GM21576 (cell line): ENCODE results near the gene TP53.
"Not testable (repeated sequence)": the region's sequence is repeated elsewhere in the genome, so short reads cannot be mapped to it uniquely, and the experiment has no call there.

ENCODE experiments used
- ATAC-seq: cut with Tn5 transposase; IDR thresholded peaks from one replicate; pipeline ENCODE4 v1.9.1; 2021; ENCODE audit warnings: mild to moderate bottlenecking, moderate library complexity; ENCODE audit not compliant: unreplicated experiment

Gene TP53

GRCh38 chr17:7676533-7676932 is 10.8 kb downstream of the TP53 start:
- no peak for ATAC-seq

GRCh38 chr17:7674934-7675333 is 12.4 kb downstream of the TP53 start:
- no peak for ATAC-seq

GRCh38 chr17:7673239-7673638 is 14.1 kb downstream of the TP53 start:
- ATAC-seq = no peak

- ATAC-seq = no peak
These were observed 18.8 kb downstream of the TP53 start for GRCh38 chr17:7668482-7668881.

GRCh38 chr17:7667656-7668406 is 19.5 kb downstream of the TP53 start:
- ATAC-seq = no peak

GRCh38 chr17:7656958-7657609 is 30.2 kb downstream of the TP53 start:
- no peak for ATAC-seq

- no peak for ATAC-seq
These were observed 31.8 kb downstream of the TP53 start for GRCh38 chr17:7655541-7655840.

- no peak for ATAC-seq
These were observed 32.3 kb downstream of the TP53 start for GRCh38 chr17:7654832-7655540.

GRCh38 chr17:7652388-7653356 is 34.6 kb downstream of the TP53 start:
- no peak for ATAC-seq

GRCh38 chr17:7651665-7652387 is 35.5 kb downstream of the TP53 start:
- ATAC-seq = no peak

GRCh38 chr17:7651097-7651664 is 36.1 kb downstream of the TP53 start:
- no peak for ATAC-seq

- no peak for ATAC-seq
These were observed 36.7 kb downstream of the TP53 start, which contains the start of gene ATP1B2 for GRCh38 chr17:7650509-7651096. Gene ATP1B2, plus strand, starts transcription at chr17:7650926. Its CDS starts 593 bp downstream, at chr17:7651519.

GRCh38 chr17:7647018-7647417 is 40.3 kb downstream of the TP53 start:
- no peak for ATAC-seq

GRCh38 chr17:7646457-7646856 is 40.8 kb downstream of the TP53 start:
- ATAC-seq = no peak

GRCh38 chr17:7644775-7645174 is 42.5 kb downstream of the TP53 start:
- no peak for ATAC-seq

GRCh38 chr17:7641635-7642034 is 45.7 kb downstream of the TP53 start:
- ATAC-seq = not testable (repeated sequence)

GRCh38 chr17:7640783-7641182 is 46.5 kb downstream of the TP53 start:
- no peak for ATAC-seq

- no peak for ATAC-seq
These were observed 51.1 kb downstream of the TP53 start for GRCh38 chr17:7636163-7636562.

- no peak for ATAC-seq
These were observed 52.9 kb downstream of the TP53 start for GRCh38 chr17:7634384-7634783.
